Endothelial cell of umbilical vein (primary cell): ENCODE measurements around the gene APBA3. TPM values are rescaled to one million over a fixed set of nuclear protein-coding genes. Genes with fewer than 3 reads are reported as not detected.

Source experiments
- BruUV-seq: library from RNA; stranded (reverse); fragments of 400-500 nt; replicated peaks from 2 replicates; lab custom pipeline; 2021; lab: Mats Ljungman, UMichigan
- CTCF ChIA-PET: fragments of 300-600, 350-600 bp; sonication (Branson Sonifier 250); formaldehyde crosslinking; loops from one replicate; lab custom pipeline; 2021; ENCODE audit warnings: antibody characterized with exemption, inconsistent platforms; lab: Charles Lee
- POLR2A ChIA-PET: fragments of 300-600, 350-600 bp; sonication (Branson Sonifier 250); formaldehyde crosslinking; loops from one replicate; lab custom pipeline; 2021; ENCODE audit warnings: antibody characterized with exemption, inconsistent platforms; lab: Charles Lee
- DNase-seq: peaks from one replicate; pipeline ENCODE4 v3.0.0-alpha.2; 2011; ENCODE audit warnings: low read depth, low spot score
- FAIRE-seq: peaks from 2 replicates; lab custom pipeline; 2011; peaks lifted over from hg19 to GRCh38; lab: Jason Lieb, UNC
- H2AFZ ChIP-seq: 2 replicates; pipeline ENCODE4 v1.6.0; 2012; ENCODE audit warnings: low read depth, low read length, control low read depth, inconsistent platforms
- H3K27ac ChIP-seq: 2 replicates; pipeline ENCODE4 v1.5.1; 2011; ENCODE audit warnings: low read depth, mild to moderate bottlenecking, control low read depth, low read length, moderate library complexity; ENCODE audit not compliant: insufficient read depth
- H3K27me3 ChIP-seq, 2 experiments: 2 replicates each; pipeline versions ENCODE4 v1.6.0 to v1.6.1; 2011; ENCODE audit warnings: low read length in 2 of 2, mixed read lengths in 1 of 2; ENCODE audit not compliant: control insufficient read depth in 2 of 2, insufficient read depth in 2 of 2
- H3K36me3 ChIP-seq, 2 experiments: 2 replicates in 1 of 2; 3 replicates in 1 of 2; pipeline ENCODE4 v1.5.1; 2011; ENCODE audit warnings: low read length in 2 of 2, mild to moderate bottlenecking in 1 of 2, moderate library complexity in 1 of 2; ENCODE audit not compliant: control insufficient read depth in 2 of 2, insufficient read depth in 2 of 2; ENCODE audit errors: extremely low read depth in 1 of 2
- H3K4me1 ChIP-seq: 3 replicates; pipeline ENCODE4 v1.5.1; 2011; ENCODE audit warnings: mild to moderate bottlenecking, low read length; ENCODE audit not compliant: control insufficient read depth, insufficient read depth; ENCODE audit errors: extremely low read depth
- H3K4me2 ChIP-seq: 2 replicates; pipeline ENCODE4 v1.6.1; 2011; ENCODE audit warnings: low read length, control low read depth, mixed read lengths; ENCODE audit not compliant: insufficient read depth
- H3K4me3 ChIP-seq, 3 experiments: fragments of 200-600 bp in 1 of 3; sonication (generic), shearing (Covaris generic) in 1 of 3; replicated peaks in 1 of 3; 2 replicates each; pipeline ENCODE4 v1.5.1; 2011 to 2016; ENCODE audit warnings: control low read depth in 3 of 3, low read length in 3 of 3, mild to moderate bottlenecking in 2 of 3, inconsistent platforms in 1 of 3, low read depth in 1 of 3, moderate library complexity in 1 of 3; ENCODE audit not compliant: insufficient read depth in 1 of 3
- H3K79me2 ChIP-seq: 2 replicates; pipeline ENCODE4 v1.6.0; 2012; ENCODE audit warnings: low read length, inconsistent platforms; ENCODE audit not compliant: control insufficient read depth, insufficient read depth
- H3K9ac ChIP-seq: replicated peaks from 2 replicates; pipeline ENCODE3; 2011; ENCODE audit warnings: low read length, control low read depth; ENCODE audit not compliant: insufficient read depth; ENCODE audit errors: extremely low read depth
- H3K9me1 ChIP-seq: replicated peaks from 3 replicates; pipeline ENCODE4 v1.6.0; 2011; ENCODE audit warnings: mild to moderate bottlenecking, low read length; ENCODE audit not compliant: control insufficient read depth, insufficient read depth; ENCODE audit errors: extremely low read depth
- H3K9me3 ChIP-seq: replicated peaks from 2 replicates; pipeline ENCODE4 v1.5.1; 2012; ENCODE audit warnings: low read length, inconsistent platforms; ENCODE audit not compliant: control insufficient read depth, insufficient read depth
- H4K20me1 ChIP-seq: replicated peaks from 2 replicates; pipeline ENCODE3; 2011; ENCODE audit warnings: mild to moderate bottlenecking, low read length; ENCODE audit not compliant: control insufficient read depth, insufficient read depth; ENCODE audit errors: extremely low read depth
- EZH2 ChIP-seq: IDR thresholded peaks from 2 replicates; pipeline ENCODE4 v1.6.1; 2012; ENCODE audit warnings: borderline replicate concordance, low read depth, mild to moderate bottlenecking, moderate library complexity, low read length, inconsistent platforms; ENCODE audit not compliant: severe bottlenecking
- GATA2 ChIP-seq: IDR thresholded peaks from 2 replicates; pipeline ENCODE4 v1.7.0; 2011; ENCODE audit warnings: low read depth, mild to moderate bottlenecking, moderate library complexity, mixed read lengths, low read length; ENCODE audit not compliant: insufficient read length, insufficient read depth
- POLR2A ChIP-seq: IDR thresholded peaks from 2 replicates; pipeline ENCODE4 v1.6.1; 2012; ENCODE audit warnings: low read depth, mild to moderate bottlenecking, control low read depth, low read length
- POLR2AphosphoS5 ChIP-seq: IDR thresholded peaks from 2 replicates; pipeline ENCODE4 v1.6.1; 2012; ENCODE audit warnings: low read depth, mild to moderate bottlenecking, control low read depth, low read length, moderate library complexity; ENCODE audit not compliant: insufficient read depth
- dilution Hi-C: fragments of 300-500 bp; cut with MboI; formaldehyde crosslinking; loops from one replicate; pipeline ENCODE4 v1.15.0; 2019; ENCODE audit warnings: low sequenced_read_pairs; ENCODE audit not compliant: extremely low pct_ligation_motif_present
- intact Hi-C: fragments of 100-400 bp; cut with micrococcal nuclease; formaldehyde crosslinking; loops from one replicate; pipeline ENCODE4 v1.10.0; 2022
- polyA plus RNA-seq, 4 experiments: library from polyadenylated mRNA; depleted of rRNA in 3 of 4; stranded (reverse) in 3 of 4; unstranded in 1 of 4; fragments of >200 nt; gene quantifications; 2 replicates each; pipeline versions ENCODE4 v1.2.1 to v1.2.3, GENCODE V29; 2011 to 2012; ENCODE audit warnings: missing spikeins in 1 of 4
- total RNA-seq: library from RNA; stranded (reverse); gene quantifications from 2 replicates; pipeline ENCODE4 v1.2.3, GENCODE V29; 2021
- TF ChIP-seq, protein P1 (sequence below), 2 donors: IDR thresholded peaks; 1 replicate in 1 of 2; 2 replicates in 1 of 2; pipeline ENCODE4 v1.5.1; 2011; ENCODE audit warnings: low read length in 2 of 2, mild to moderate bottlenecking in 2 of 2, moderate library complexity in 2 of 2, control low read depth in 1 of 2, inconsistent platforms in 1 of 2, low read depth in 1 of 2; ENCODE audit not compliant: insufficient read depth in 1 of 2; ENCODE audit errors: extremely low read depth in 1 of 2
- TF ChIP-seq, protein P2 (sequence below): IDR thresholded peaks from 2 replicates; pipeline ENCODE4 v1.6.1; 2011; ENCODE audit not compliant: insufficient read depth, insufficient read length

Gene APBA3
- total and polyA plus RNA-seq, 2 donors (not counting 3 experiments of a cell fraction or from before 2014, with no cell fraction given): 23.4 to 25.1 TPM

DNA sequence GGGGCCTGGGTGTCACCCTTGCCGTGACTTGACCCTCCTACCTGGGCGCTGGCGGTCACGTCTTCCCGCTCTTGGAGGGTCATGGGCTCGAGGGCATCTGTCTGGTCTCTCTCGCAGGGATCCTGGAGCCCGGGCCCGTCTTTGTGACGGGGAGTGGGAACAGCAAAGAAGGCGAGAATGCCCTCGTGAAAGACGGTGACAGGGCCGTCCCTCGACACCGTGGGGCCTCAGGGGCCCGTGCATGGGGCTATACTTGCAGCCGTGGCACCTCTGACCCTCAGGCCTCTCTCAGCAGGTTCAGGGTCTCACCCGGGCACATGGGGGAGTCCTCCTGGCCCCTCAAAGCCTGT is 45.6 kb upstream of the APBA3 start:
- TF ChIP-seq EZH2: no peak
- no peak for TF ChIP-seq POLR2AphosphoS5
- TF ChIP-seq, protein P1, sequence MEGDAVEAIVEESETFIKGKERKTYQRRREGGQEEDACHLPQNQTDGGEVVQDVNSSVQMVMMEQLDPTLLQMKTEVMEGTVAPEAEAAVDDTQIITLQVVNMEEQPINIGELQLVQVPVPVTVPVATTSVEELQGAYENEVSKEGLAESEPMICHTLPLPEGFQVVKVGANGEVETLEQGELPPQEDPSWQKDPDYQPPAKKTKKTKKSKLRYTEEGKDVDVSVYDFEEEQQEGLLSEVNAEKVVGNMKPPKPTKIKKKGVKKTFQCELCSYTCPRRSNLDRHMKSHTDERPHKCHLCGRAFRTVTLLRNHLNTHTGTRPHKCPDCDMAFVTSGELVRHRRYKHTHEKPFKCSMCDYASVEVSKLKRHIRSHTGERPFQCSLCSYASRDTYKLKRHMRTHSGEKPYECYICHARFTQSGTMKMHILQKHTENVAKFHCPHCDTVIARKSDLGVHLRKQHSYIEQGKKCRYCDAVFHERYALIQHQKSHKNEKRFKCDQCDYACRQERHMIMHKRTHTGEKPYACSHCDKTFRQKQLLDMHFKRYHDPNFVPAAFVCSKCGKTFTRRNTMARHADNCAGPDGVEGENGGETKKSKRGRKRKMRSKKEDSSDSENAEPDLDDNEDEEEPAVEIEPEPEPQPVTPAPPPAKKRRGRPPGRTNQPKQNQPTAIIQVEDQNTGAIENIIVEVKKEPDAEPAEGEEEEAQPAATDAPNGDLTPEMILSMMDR (IDR thresholded peaks at IDR 0.05; ENCODE audit: extremely low read depth in 1 of 2, insufficient read depth in 1 of 2, low read depth in 1 of 2, low read length in 2 of 2): no peak
- TF ChIP-seq, protein P2, sequence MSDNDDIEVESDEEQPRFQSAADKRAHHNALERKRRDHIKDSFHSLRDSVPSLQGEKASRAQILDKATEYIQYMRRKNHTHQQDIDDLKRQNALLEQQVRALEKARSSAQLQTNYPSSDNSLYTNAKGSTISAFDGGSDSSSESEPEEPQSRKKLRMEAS: no peak
- TF ChIP-seq GATA2: no peak
- TF ChIP-seq POLR2A: no peak

More for the DNA sequence above, 45.6 kb upstream of the APBA3 start:
- BruUV-seq: no TSS peak
- CTCF ChIA-PET: no interaction called here
- no peaks in the 10 kb centered on the region for H3K36me3 ChIP-seq
- dilution Hi-C loops: no loop called here
- no peak overlapping the region for H3K4me2 ChIP-seq
- POLR2A ChIA-PET: no interaction called here
- no peak overlapping the region for H3K4me3 ChIP-seq
- H3K4me1 ChIP-seq: no peaks in the 10 kb centered on the region
- no peak overlapping the region for H2AFZ ChIP-seq
- H3K9ac ChIP-seq: no peak overlapping the region
- no peaks in the 10 kb centered on the region for H3K79me2 ChIP-seq
- no peaks in the 10 kb centered on the region for H3K9me3 ChIP-seq
- peaks cover 2 to 3% of the 10 kb centered on the region in 2 experiments for H3K27me3 ChIP-seq
- H4K20me1 ChIP-seq: no peaks in the 10 kb centered on the region
- FAIRE-seq: no peak
- intact Hi-C loops: no loop called here
- no peak for DNase-seq
- no peak overlapping the region for H3K27ac ChIP-seq
- H3K9me1 ChIP-seq: no peaks in the 10 kb centered on the region
